Fibroblast of the aortic adventitia (primary cell): ENCODE measurements around the gene OSBPL3. TPM values are rescaled to one million over a fixed set of nuclear protein-coding genes. Genes with fewer than 3 reads are reported as not detected.

Source experiments
- DNase-seq: peaks from one replicate; pipeline ENCODE4 v3.0.0-alpha.2; 2010; ENCODE audit warnings: low read depth
- H3K4me3 ChIP-seq: 2 replicates; pipeline ENCODE4 v1.5.1; 2011; ENCODE audit warnings: low read depth, mild to moderate bottlenecking, control low read depth, low read length, moderate library complexity
- total RNA-seq: library from RNA; depleted of rRNA; stranded (reverse); fragments of >200 nt; gene quantifications from 2 replicates; pipeline ENCODE4 v1.2.3, GENCODE V29; 2012; ENCODE audit warnings: low replicate concordance
- TF ChIP-seq, protein P1 (sequence below): IDR thresholded peaks from 2 replicates; pipeline ENCODE4 v1.5.1; 2011; ENCODE audit warnings: mild to moderate bottlenecking, low read length, control low read depth, inconsistent platforms; ENCODE audit not compliant: insufficient read depth

Gene OSBPL3
- total RNA-seq, 1 donor, result 46.0 TPM

DNA sequence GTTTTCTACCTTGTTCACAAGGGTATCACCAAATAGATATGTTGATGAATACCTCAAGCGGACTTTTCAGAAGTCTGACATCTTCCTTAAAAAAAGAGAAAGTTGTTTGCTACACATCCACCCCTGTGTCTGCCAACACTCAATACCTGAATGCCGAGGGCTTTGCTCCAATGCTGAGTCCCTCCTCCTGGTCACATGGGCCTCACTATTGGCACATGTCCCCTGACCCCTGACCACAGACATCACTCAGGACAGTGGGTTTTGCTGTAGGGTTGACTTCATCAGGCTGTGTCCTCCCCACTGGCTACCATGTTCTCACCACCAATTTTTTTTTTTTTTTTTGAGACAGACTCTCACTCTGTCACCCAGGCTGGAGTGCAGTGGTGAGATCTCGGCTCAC is 76.4 kb downstream of the OSBPL3 start:
- TF ChIP-seq, protein P1, sequence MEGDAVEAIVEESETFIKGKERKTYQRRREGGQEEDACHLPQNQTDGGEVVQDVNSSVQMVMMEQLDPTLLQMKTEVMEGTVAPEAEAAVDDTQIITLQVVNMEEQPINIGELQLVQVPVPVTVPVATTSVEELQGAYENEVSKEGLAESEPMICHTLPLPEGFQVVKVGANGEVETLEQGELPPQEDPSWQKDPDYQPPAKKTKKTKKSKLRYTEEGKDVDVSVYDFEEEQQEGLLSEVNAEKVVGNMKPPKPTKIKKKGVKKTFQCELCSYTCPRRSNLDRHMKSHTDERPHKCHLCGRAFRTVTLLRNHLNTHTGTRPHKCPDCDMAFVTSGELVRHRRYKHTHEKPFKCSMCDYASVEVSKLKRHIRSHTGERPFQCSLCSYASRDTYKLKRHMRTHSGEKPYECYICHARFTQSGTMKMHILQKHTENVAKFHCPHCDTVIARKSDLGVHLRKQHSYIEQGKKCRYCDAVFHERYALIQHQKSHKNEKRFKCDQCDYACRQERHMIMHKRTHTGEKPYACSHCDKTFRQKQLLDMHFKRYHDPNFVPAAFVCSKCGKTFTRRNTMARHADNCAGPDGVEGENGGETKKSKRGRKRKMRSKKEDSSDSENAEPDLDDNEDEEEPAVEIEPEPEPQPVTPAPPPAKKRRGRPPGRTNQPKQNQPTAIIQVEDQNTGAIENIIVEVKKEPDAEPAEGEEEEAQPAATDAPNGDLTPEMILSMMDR, result no peak
- no peak overlapping the region for H3K4me3 ChIP-seq
- no peak for DNase-seq

GRCh38 chr7:24902931-24903330 is 77.0 kb downstream of the OSBPL3 start:
- H3K4me3 ChIP-seq, result no peak overlapping the region
- TF ChIP-seq, protein P1, result no peak
- no peak for DNase-seq

DNA sequence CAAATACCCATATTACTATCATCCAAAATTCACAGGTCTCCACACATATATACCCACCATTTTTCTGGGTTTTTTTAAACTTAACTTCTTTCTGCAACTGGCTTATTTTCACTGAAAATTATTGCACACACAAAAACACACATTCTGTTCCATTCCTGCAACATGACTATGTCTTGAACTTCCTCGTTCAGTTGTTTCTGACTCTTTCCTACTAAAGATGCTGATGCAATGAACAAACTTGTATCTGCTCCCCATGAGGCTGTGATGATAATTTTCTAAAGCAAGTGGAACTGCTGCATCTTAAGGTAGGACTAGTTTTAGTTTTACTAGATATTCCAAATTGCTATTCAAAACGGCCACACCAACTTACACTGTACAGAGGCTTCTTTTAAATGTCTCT is 77.7 kb downstream of the OSBPL3 start:
- peak; percentile 48 for DNase-seq
- TF ChIP-seq, protein P1, result no peak
- H3K4me3 ChIP-seq, result no peak overlapping the region

GRCh38 chr7:24899905-24900304 is 80.1 kb downstream of the OSBPL3 start:
- no peak overlapping the region for H3K4me3 ChIP-seq
- DNase-seq, result no peak
- TF ChIP-seq, protein P1, result no peak

GRCh38 chr7:24899161-24899560 is 80.8 kb downstream of the OSBPL3 start:
- TF ChIP-seq, protein P1, result no peak
- no peak for DNase-seq

DNA sequence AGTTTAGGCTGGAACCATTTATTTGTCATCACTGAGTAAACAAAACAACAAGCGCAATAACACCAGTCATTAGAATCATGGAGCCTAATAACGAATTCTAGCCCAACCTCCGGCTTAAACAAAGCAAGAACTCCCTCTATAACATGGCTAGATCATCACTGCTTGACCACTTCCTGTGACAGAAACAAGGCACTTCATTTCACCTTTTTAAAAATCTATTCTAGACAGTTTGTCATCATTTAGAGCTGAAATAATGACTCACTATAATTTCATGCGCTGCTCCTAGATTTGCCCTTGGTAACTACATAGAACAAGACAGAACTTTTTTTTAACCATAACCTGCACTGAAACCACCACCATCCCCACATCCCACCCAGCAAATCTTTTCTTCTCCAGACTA is 81.3 kb downstream of the OSBPL3 start:
- TF ChIP-seq, protein P1, result no peak
- H3K4me3 ChIP-seq, result no peak overlapping the region
- DNase-seq, result no peak

More at GRCh38 chr7:24899161-24899560, 80.8 kb downstream of the OSBPL3 start:
- no peak overlapping the region for H3K4me3 ChIP-seq

GRCh38 chr7:24896031-24896501 is 83.9 kb downstream of the OSBPL3 start:
- DNase-seq, result no peak
- H3K4me3 ChIP-seq, result no peak overlapping the region
- TF ChIP-seq, protein P1, result peak; percentile 12
